Osteoblast (primary cell): ENCODE results near the gene ARHGAP8. TPM values are rescaled to one million over a fixed set of nuclear protein-coding genes. Genes with fewer than 3 reads are reported as not detected.

Experiments used
- DNase-seq: peaks from one replicate; pipeline ENCODE4 v3.0.0; 2011; ENCODE audit warnings: low spot score, mixed read lengths; ENCODE audit not compliant: insufficient read length; ENCODE audit errors: missing footprints
- H2AFZ ChIP-seq: 2 replicates; pipeline ENCODE4 v1.6.0; 2011; ENCODE audit warnings: mild to moderate bottlenecking, low read length
- H3K27ac ChIP-seq: 2 replicates; pipeline ENCODE4 v1.5.1; 2011; ENCODE audit warnings: mild to moderate bottlenecking, low read depth, low read length, moderate library complexity
- H3K27me3 ChIP-seq: 2 replicates; pipeline ENCODE4 v1.6.0; 2012; ENCODE audit warnings: mild to moderate bottlenecking, control low read depth, inconsistent platforms, low read length, moderate library complexity; ENCODE audit not compliant: insufficient read depth
- H3K36me3 ChIP-seq: 2 replicates; pipeline ENCODE4 v1.5.1; 2011; ENCODE audit warnings: mild to moderate bottlenecking, low read length, control low read depth, moderate library complexity; ENCODE audit not compliant: insufficient read depth
- H3K4me1 ChIP-seq: 2 replicates; pipeline ENCODE4 v1.5.1; 2011; ENCODE audit warnings: mild to moderate bottlenecking, low read length, control low read depth, moderate library complexity; ENCODE audit not compliant: insufficient read depth
- H3K4me2 ChIP-seq: 2 replicates; pipeline ENCODE4 v1.6.0; 2011; ENCODE audit warnings: mild to moderate bottlenecking, low read length; ENCODE audit not compliant: insufficient read depth
- H3K4me3 ChIP-seq: fragments of 200-600 bp; sonication (generic); 3 replicates; pipeline ENCODE4 v1.5.1; 2012; ENCODE audit warnings: mild to moderate bottlenecking, low read length, inconsistent platforms; ENCODE audit not compliant: insufficient read depth
- H3K79me2 ChIP-seq: 2 replicates; pipeline ENCODE4 v1.6.0; 2012; ENCODE audit warnings: mild to moderate bottlenecking, low read length, control low read depth, inconsistent platforms; ENCODE audit not compliant: insufficient read depth
- H3K9me3 ChIP-seq: 2 replicates; pipeline ENCODE4 v1.5.1; 2011; ENCODE audit warnings: low read depth, low read length, control low read depth
- H4K20me1 ChIP-seq: 2 replicates; pipeline ENCODE4 v1.6.0; 2012; ENCODE audit warnings: mild to moderate bottlenecking, low read length, control low read depth; ENCODE audit not compliant: insufficient read depth
- CTCF ChIP-seq: IDR thresholded peaks from 2 replicates; pipeline ENCODE4 v1.5.1; 2011; ENCODE audit warnings: mild to moderate bottlenecking, low read depth, low read length, moderate library complexity; ENCODE audit errors: extremely low read depth
- total RNA-seq: library from RNA; depleted of rRNA; stranded (reverse); fragments of >200 nt; gene quantifications from 2 replicates; pipeline ENCODE4 v1.2.3, GENCODE V29; 2012

The ARHGAP8 gene
- total RNA-seq, 1 donor: 0.36 TPM

GRCh38 chr22:44827666-44828190 is 75.4 kb downstream of the ARHGAP8 start:
- DNase-seq: peak; percentile 39
- no peak for TF ChIP-seq CTCF

GRCh38 chr22:44828193-44828592 is 75.8 kb downstream of the ARHGAP8 start:
- peaks cover 2% of the 10 kb centered on the region for H3K27me3 ChIP-seq
- peak; percentile 88 for DNase-seq
- H3K79me2 ChIP-seq: no peaks in the 10 kb centered on the region
- H3K4me3 ChIP-seq: no peak overlapping the region
- peak; percentile 34 for TF ChIP-seq CTCF
- H3K4me1 ChIP-seq: no peaks in the 10 kb centered on the region
- H2AFZ ChIP-seq: no peak overlapping the region
- H3K4me2 ChIP-seq: no peak overlapping the region
- H3K27ac ChIP-seq: no peak overlapping the region
- no peaks in the 10 kb centered on the region for H3K36me3 ChIP-seq
- no peaks in the 10 kb centered on the region for H4K20me1 ChIP-seq
- H3K9me3 ChIP-seq: no peaks in the 10 kb centered on the region

More at GRCh38 chr22:44827666-44828190, 75.4 kb downstream of the ARHGAP8 start:
- peaks cover 7% of the 10 kb centered on the region for H3K27me3 ChIP-seq
- no peak overlapping the region for H2AFZ ChIP-seq
- no peaks in the 10 kb centered on the region for H4K20me1 ChIP-seq
- no peak overlapping the region for H3K4me2 ChIP-seq
- no peak overlapping the region for H3K27ac ChIP-seq
- no peaks in the 10 kb centered on the region for H3K9me3 ChIP-seq
- H3K4me1 ChIP-seq: no peaks in the 10 kb centered on the region
- no peaks in the 10 kb centered on the region for H3K79me2 ChIP-seq
- no peaks in the 10 kb centered on the region for H3K36me3 ChIP-seq
- H3K4me3 ChIP-seq: no peak overlapping the region

- H3K9me3 ChIP-seq: no peaks in the 10 kb centered on the region
- H3K4me2 ChIP-seq: no peak overlapping the region
- H3K36me3 ChIP-seq: no peaks in the 10 kb centered on the region
- no peak overlapping the region for H3K27ac ChIP-seq
- no peak overlapping the region for H3K4me3 ChIP-seq
- H2AFZ ChIP-seq: no peak overlapping the region
- H4K20me1 ChIP-seq: no peaks in the 10 kb centered on the region
- H3K27me3 ChIP-seq: no peaks in the 10 kb centered on the region
- no peak for TF ChIP-seq CTCF
- no peaks in the 10 kb centered on the region for H3K79me2 ChIP-seq
- no peak for DNase-seq
- H3K4me1 ChIP-seq: no peaks in the 10 kb centered on the region
Observed at GRCh38 chr22:44831885-44832284, 79.5 kb downstream of the ARHGAP8 start.

GRCh38 chr22:44834065-44834464 is 81.7 kb downstream of the ARHGAP8 start:
- TF ChIP-seq CTCF: no peak
- Histone ChIP-seq H3K4me2 (no peak overlapping the region), H3K79me2 (no peaks in the 10 kb centered on the region), H3K4me3 (no peak overlapping the region), H3K27me3 (peaks cover 8% of the 10 kb centered on the region), H2AFZ (no peak overlapping the region), H4K20me1 (no peaks in the 10 kb centered on the region), H3K27ac (no peak overlapping the region), H3K4me1 (no peaks in the 10 kb centered on the region), H3K36me3 (no peaks in the 10 kb centered on the region), H3K9me3 (no peaks in the 10 kb centered on the region)
- DNase-seq: no peak
